NCI-H1930 (cell line): ENCODE results near the gene PDCD4.
A peak's percentile ranks its signal among the peaks of the same experiment; 100 is the strongest.
"Not testable (repeated sequence)": the region's sequence is repeated elsewhere in the genome, so short reads cannot be mapped to it uniquely, and the experiment has no call there.

Experiments used
- DNase-seq, 2 experiments: peaks; one replicate each; lab custom pipeline; 2025; lab: John Stamatoyannopoulos, UW

PDCD4 gene

GRCh38 chr10:110861476-110861875, 10.3 kb upstream of the PDCD4 start:
- DNase-seq, result no peak

DNA sequence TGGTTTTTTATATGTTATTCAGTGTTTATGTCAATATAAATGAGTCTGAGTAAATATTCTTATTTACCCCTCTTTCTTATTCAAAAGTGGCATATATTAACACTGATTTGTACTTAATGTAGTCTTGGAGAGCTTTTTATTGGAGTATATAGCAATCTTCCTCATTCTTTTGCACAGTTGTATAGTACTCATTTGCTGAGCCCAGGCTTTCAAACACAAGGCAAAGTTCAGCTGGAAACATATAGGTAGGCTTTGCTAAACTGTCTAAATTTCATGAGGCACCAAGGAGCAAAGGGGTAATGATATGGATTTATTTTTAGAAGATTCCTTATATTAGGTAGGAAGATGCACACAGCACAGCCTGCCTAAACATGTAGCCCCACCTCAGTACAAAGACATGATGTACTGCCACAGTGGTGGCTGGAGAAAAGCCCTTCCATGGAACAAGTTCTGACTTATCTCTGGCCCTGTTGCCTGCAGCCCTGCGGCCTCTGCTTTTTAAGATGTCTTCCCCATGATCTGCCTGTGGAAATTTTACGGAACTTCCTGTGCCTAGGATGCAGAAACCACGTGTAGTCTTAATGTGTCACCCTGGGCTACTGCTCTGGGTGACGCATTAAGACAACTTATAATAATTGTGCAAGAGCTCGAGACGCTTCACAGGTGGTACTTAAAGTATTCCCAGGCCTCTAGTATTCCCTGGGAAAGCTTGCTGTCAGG, 9.6 kb upstream of the PDCD4 start:
- no peak for DNase-seq

- no peak for DNase-seq
Observed at GRCh38 chr10:110862961-110863360, 8.8 kb upstream of the PDCD4 start.

DNA sequence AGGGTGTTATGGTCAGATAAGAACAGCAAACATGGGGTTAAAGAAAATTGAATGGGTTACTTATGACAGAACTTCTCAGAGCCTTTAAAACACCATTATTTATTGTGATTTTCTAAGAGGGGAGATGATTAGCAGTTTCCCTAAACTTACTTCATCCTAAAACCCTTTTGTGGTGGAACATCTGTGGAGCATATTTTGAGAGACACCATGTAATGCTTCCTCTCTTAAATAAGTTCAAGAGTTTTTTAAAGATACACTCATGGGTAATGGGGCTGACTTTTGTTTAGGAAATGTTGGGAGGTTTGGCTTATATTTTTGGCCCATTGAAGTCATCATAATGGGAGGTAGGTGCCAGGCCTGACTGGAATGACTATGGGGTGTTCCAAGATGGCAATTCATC, 8.4 kb upstream of the PDCD4 start:
- DNase-seq, result no peak

- DNase-seq, result no peak
Observed at GRCh38 chr10:110863956-110864355, 7.8 kb upstream of the PDCD4 start.

- no peak for DNase-seq
Observed at GRCh38 chr10:110864662-110865140, 7.0 kb upstream of the PDCD4 start.

DNA sequence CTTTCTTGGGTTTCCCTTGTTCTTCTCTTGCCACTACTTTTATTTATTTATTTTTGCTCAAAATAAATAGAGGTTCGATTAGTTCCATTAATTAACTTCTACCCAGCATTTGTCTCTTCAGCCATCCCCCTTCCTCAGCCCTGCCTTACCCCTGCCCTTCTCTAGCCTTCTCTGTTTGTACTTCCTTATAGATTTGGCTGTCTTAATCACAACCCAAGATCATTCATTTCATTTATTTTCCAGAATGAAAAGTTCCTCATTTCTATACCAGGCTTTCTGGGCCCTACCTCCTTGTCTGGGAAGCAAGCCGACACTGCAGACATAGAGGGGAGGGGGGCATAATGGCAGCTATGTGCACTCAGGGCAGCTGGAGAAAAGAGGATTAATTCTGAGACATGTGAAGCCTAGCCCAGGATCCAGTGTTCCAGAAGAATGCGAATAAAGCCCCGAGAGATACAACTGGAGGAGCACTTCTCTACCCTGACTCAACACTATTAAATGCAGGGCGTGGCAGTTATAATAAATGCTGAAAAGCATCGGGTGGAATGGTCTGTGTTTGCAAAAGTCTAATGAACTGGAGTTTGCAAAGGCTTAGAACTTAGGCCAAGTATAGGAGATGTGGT, 6.4 kb upstream of the PDCD4 start:
- no peak for DNase-seq

DNA sequence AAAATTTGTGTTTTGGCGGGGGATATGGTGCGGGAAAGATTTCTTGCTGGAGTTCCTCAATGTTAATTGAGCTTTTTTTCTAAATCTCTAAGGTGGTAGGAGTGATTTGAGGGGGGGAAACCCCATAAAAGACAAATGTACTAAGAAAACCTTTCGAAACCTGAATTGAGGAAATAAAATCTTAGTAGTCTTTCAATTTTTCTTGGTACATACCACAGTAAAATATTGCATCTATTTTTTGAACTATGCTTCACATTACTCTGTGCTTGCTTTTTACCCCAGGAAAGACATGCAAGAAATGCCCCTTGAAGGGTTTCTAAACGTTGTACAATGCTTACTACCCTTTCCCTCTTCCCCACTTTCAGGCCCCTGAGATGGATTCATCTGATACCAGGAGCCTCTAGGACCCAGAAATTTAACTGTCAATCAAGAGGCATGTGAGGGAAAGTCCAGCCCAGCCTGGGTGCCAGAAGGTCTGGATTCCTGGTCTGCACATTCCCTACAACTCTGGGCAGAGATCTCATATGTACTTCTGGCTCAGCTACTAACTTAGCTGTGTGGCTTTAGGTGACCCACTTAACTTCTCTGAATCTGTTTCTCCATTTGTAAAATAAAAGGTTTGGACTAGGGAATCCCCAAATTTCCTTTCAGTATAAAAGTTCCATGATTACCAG, 5.8 kb upstream of the PDCD4 start:
- DNase-seq, result no peak

GRCh38 chr10:110867011-110867806, 4.5 kb upstream of the PDCD4 start:
- DNase-seq, result not testable (repeated sequence)

DNA sequence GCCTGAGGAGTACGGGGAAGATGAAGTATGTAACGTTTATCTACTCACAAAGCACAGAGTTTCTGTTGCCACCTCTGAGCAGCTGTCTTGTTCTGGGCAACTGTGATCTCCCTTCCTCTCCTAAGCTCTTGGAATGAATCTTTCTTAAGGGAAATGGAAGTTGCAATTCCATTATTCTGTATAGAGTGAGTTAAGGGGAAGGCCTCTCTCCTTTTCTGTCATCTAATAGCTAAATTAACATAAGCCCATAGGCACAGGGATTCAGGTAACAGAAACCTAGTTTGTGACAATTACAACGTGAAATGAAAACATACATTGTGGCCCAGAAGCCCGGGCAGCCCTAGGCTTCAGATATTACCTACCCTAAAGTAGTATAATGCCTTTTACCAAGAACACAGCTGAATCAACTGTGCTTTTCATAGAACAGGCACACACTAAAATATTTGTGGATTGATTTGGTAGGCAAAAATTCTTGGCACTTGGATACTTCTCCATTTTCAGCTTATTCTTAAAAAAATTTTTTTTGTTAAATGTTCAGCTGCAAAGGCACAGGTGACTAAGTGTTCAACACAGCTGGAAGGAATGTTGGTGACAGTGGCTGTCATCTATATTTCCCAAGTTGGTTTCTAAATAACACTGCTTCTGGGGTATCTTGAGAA, 3.8 kb upstream of the PDCD4 start:
- DNase-seq, result no peak

- DNase-seq, result no peak
Observed at GRCh38 chr10:110868981-110869380, 2.7 kb upstream of the PDCD4 start.

- no peak for DNase-seq
Observed at GRCh38 chr10:110870823-110871297, 868 bp upstream of the PDCD4 start.

DNA sequence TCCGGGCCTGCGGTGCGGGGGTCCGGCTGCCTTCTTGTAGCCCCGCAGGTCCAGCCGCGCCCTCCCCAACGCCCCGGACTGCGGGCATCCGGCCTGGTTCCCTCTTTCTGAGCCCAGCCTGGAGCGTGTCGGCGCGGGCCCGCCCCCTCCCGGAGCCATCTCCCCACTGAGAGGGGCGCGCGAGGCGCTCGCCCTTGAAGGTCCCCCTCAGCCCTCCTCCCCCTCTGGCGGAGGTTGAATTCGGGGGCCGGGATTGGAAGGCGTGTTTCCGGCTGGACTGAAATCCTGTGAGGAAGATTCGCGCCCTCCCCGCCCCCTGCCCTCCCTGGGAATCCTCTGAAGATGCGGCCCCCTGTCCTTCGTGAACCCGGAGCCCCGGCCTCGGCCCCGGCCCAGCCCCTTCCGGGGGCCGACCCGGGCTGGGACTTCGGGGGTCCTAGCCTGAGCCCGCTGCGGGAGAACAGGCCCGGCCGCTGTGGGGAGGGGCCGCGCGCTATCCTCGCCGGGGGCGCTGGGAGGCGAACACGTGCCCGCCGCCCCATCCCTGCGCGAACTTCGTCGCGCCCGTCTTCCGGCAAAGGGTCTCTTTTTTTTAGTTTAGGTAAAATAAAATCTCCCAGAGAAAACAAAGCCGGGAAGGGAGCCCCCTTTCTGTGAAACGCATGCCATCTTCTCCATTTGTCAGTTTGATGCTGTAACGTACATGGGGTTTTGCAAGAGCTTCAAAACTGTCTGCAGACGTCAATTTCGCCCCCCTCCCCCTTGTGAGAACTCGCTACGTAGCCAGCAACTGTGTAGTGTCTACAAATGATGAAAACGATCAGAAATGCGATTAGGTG, 636 bp downstream of the PDCD4 start:
- DNase-seq, result peak; percentile 48 to 64

DNA sequence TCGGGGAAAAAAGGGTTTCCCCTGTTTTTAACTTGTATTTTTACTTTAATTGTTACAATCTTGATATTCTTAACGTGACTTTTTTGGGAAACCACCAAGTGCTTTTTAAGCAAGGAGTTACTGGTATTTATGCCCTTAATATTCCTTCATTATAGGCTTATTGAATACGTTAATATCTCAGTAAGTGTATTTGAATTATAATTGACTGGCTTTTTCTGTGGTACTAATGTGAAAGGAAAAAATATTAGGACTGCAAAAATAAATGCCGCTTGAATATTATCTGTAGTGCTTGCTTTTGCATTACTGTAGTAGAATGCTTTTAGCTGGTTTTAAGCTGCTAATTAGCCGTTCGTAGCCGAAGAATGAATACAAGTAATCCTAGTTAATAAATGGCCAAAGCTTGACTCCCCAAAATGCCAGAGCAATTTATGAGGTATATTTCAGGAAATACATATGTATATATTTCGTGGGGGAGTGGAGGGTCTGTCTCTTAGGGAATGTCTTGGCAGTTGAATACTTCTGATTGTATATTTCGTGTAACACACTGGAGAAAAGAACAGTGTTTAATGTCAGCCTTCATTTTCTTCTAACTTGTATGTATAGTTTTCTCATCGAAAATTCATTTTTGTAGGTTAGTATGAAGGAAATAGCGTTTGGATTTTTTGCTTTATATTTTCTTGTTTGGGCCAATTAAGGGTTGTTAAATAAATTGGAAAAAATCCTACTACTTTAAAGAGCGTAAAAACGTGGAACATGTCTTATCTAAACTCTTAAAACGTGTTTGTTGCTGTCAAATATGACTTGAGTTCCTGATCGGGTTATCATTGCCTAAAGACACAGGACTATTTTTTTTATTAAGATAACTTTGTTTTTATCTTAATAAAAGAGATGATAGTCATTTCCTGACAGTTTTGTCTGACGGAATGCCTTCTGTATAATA, 1.5 kb downstream of the PDCD4 start:
- no peak for DNase-seq

- DNase-seq, result no peak
Observed at GRCh38 chr10:110873951-110874350, 2.2 kb downstream of the PDCD4 start.

- DNase-seq, result no peak
Observed at GRCh38 chr10:110876000-110876399, 4.3 kb downstream of the PDCD4 start.

GRCh38 chr10:110876788-110877187, 5.1 kb downstream of the PDCD4 start:
- DNase-seq, result no peak

DNA sequence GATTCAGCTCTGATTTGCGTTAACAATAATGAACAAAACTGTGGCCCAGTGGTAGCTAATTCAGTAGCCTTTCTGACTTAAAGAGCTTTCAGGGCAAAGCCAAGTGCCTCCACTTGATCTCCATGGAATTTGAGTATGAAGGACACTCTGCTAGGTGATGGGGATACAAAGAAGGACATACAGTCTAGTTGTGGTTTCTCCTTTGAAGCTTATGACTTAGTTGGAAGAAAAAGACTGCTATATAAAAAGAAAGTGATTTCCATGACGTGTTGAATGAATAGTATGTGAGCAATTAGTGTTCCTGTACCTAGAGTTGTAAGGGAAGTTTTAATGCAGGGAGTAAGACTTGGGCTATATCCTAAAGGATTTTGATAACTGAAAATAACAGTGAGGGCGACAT, 8.3 kb downstream of the PDCD4 start:
- DNase-seq, result no peak

DNA sequence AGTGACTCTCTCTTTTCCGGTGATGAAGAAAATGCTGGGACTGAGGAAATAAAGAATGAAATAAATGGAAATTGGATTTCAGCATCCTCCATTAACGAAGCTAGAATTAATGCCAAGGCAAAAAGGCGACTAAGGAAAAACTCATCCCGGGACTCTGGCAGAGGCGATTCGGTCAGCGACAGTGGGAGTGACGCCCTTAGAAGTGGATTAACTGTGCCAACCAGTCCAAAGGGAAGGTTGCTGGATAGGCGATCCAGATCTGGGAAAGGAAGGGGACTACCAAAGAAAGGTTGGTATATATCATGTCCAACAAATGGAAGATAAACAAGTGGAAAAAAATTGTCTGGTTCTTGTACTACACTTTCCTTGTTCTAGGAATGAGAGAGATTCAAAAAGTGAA, 9.5 kb downstream of the PDCD4 start:
- DNase-seq, result no peak

DNA sequence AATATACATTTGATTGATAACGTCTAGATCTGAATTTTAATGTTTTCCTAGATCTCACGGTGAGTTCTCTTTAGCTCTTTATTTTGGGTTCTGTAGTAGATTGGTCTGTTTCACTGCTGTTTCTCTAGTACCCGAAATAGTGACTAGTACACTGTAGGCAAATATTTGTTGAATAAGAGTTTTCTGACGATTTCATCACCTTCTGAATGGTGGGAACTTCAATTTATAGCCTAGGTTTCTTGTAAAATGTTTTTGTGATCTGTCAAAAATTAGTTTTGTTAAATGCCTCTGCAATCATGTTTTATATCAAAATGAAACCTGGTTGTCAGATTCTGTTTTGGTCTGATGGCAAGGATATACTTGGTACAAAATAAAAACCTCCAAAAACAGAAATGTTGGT, 10.2 kb downstream of the PDCD4 start:
- no peak for DNase-seq
